ENCODE measurements around the gene CACNA2D3.
A peak's percentile ranks its signal among the peaks of the same experiment; 100 is the strongest.

CACNA2D3 gene

GRCh38 chr3:54122324-54123002 is at the start of gene CACNA2D3:
Gene CACNA2D3, plus strand, starts transcription at chr3:54122552.
- no peaks in the 10 kb centered on the region for H3K9me3 ChIP-seq
- H3K36me3 ChIP-seq, result no peaks in the 10 kb centered on the region
- H3K4me1 ChIP-seq, result peaks cover 0 to 36% (median 27%) of the 10 kb centered on the region in 4 donors
- DNase-seq, result no peak
- H3K27me3 ChIP-seq, result peaks cover 0 to 48% of the 10 kb centered on the region in 2 donors
- intact Hi-C loops (cut with DNase I; ENCODE audit: low total_unique reads), result no loop called here
- peak within 1 kb of the TSS; percentile 61 to 84 for H3K4me3 ChIP-seq
- TF ChIP-seq CTCF (IDR thresholded peaks at IDR 0.05), result no peak
- peak within 1 kb of the TSS in 1 of 2 donors; percentile 13 for H3K27ac ChIP-seq

- H3K9me3 ChIP-seq, result peaks cover 0 to 17% (median 9%) of the 10 kb centered on the region in 3 donors
- intact Hi-C loops (cut with DNase I; ENCODE audit: low total_unique reads), result no loop called here
- DNase-seq, result no peak
- no peak overlapping the region for H3K4me3 ChIP-seq
- no peaks in the 10 kb centered on the region for H3K4me1 ChIP-seq
- H3K27ac ChIP-seq, result no peak overlapping the region
- H3K36me3 ChIP-seq, result no peaks in the 10 kb centered on the region
- peaks cover 0 to 6% of the 10 kb centered on the region in 2 donors for H3K27me3 ChIP-seq
- no peak for TF ChIP-seq CTCF (IDR thresholded peaks at IDR 0.05)
Observed at GRCh38 chr3:54073386-54073785, 49.0 kb upstream of the CACNA2D3 start.

GRCh38 chr3:54079314-54079713 is 43.0 kb upstream of the CACNA2D3 start:
- Histone ChIP-seq H3K27me3 (no peaks in the 10 kb centered on the region), H3K9me3 (no peaks in the 10 kb centered on the region), H3K4me3 (no peak overlapping the region), H3K36me3 (no peaks in the 10 kb centered on the region), H3K27ac (no peak overlapping the region), H3K4me1 (no peaks in the 10 kb centered on the region)
- intact Hi-C loops (cut with DNase I; ENCODE audit: low total_unique reads), result no loop called here
- TF ChIP-seq CTCF (IDR thresholded peaks at IDR 0.05), result no peak
- no peak for DNase-seq

GRCh38 chr3:54079730-54080325 is 42.5 kb upstream of the CACNA2D3 start:
- peaks cover 0 to 2% of the 10 kb centered on the region in 2 donors for H3K27me3 ChIP-seq
- intact Hi-C loops (cut with DNase I; ENCODE audit: low total_unique reads), result no loop called here
- no peaks in the 10 kb centered on the region for H3K9me3 ChIP-seq
- no peak for DNase-seq
- no peaks in the 10 kb centered on the region for H3K36me3 ChIP-seq
- no peak for TF ChIP-seq CTCF (IDR thresholded peaks at IDR 0.05)
- no peak overlapping the region for H3K4me3 ChIP-seq
- H3K27ac ChIP-seq, result no peak overlapping the region
- H3K4me1 ChIP-seq, result no peaks in the 10 kb centered on the region

- no peak overlapping the region for H3K4me3 ChIP-seq
- intact Hi-C loops (cut with DNase I; ENCODE audit: low total_unique reads), result no loop called here
- H3K36me3 ChIP-seq, result no peaks in the 10 kb centered on the region
- H3K27ac ChIP-seq, result no peak overlapping the region
- TF ChIP-seq CTCF (IDR thresholded peaks at IDR 0.05), result no peak
- DNase-seq, result no peak
- no peaks in the 10 kb centered on the region for H3K9me3 ChIP-seq
- H3K27me3 ChIP-seq, result peaks cover 0 to 23% of the 10 kb centered on the region in 2 donors
- H3K4me1 ChIP-seq, result peaks cover 0 to 5% (median 2%) of the 10 kb centered on the region in 4 donors
Observed at GRCh38 chr3:54083921-54084320, 38.4 kb upstream of the CACNA2D3 start.
